Tibial artery (tissue), 4 donors: Measurements from ENCODE around the gene SLC30A7.
"Not testable (repeated sequence)": the region's sequence is repeated elsewhere in the genome, so short reads cannot be mapped to it uniquely, and the experiment has no call there.

Experiments
- DNase-seq, 2 donors: peaks; one replicate each; pipeline ENCODE4 v3.0.0-alpha.2; 2019
- H3K27ac ChIP-seq, 2 donors: fragments of 200-600 bp; sonication (generic) in 1 of 2; 1 replicate in 1 of 2; 2 replicates in 1 of 2; pipeline ENCODE4 v1.5.1; 2018 to 2019; ENCODE audit warnings: mild to moderate bottlenecking in 1 of 2
- H3K27me3 ChIP-seq, 2 donors: fragments of 200-600 bp; sonication (generic) in 1 of 2; one replicate each; pipeline versions ENCODE4 v1.5.1 to v1.6.0; 2016 to 2019
- H3K36me3 ChIP-seq, 3 donors: fragments of 200-600 bp; sonication (generic) in 2 of 3; one replicate each; pipeline ENCODE4 v1.5.1; 2016 to 2019; ENCODE audit warnings: mild to moderate bottlenecking in 2 of 3
- H3K4me1 ChIP-seq, 4 donors: fragments of 200-600 bp; sonication (generic) in 2 of 4; 1 replicate in 3 of 4; 2 replicates in 1 of 4; pipeline ENCODE4 v1.5.1; 2016 to 2019
- H3K4me3 ChIP-seq, 2 donors: fragments of 200-600 bp; sonication (generic) in 1 of 2; 1 replicate in 1 of 2; 2 replicates in 1 of 2; pipeline ENCODE4 v1.5.1; 2018 to 2019; ENCODE audit warnings: mild to moderate bottlenecking in 2 of 2
- H3K9me3 ChIP-seq, 3 donors: fragments of 200-600 bp; sonication (generic) in 1 of 3; one replicate each; pipeline ENCODE4 v1.5.1; 2016 to 2019
- CTCF ChIP-seq, 2 experiments: fragments of 200-600 bp in 1 of 2; fragments of 450-650 bp in 1 of 2; IDR thresholded peaks; one replicate each; pipeline ENCODE4 v1.5.1; 2017 to 2019; ENCODE audit warnings: antibody characterized with exemption in 2 of 2, mild to moderate bottlenecking in 1 of 2, moderate library complexity in 1 of 2
- intact Hi-C: fragments of 100-400 bp; cut with DNase I; formaldehyde crosslinking; loops from one replicate; pipeline ENCODE4 v1.15.0; 2023; ENCODE audit warnings: low total_unique reads

Gene SLC30A7

DNA sequence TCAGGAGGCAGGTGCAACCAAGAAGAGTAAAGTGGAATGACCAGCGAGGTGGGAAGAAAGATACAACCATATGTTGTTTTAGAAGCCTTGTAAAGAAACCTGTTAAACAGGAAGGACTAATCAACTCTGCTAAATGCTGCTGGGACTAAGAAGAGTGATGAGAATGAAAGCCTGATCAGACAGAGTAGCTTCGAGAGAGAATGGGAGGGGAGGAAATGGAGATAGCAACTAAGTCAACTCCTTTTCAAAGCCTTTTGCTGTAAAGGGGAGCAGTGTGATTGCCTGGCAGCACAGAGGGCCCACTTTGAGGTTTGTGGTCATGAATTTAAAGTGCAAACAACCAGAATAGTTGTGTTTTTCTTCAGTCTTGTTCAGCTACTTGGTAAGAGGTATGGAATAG, 31.4 kb downstream of the SLC30A7 start:
- intact Hi-C loops: no loop called here
- TF ChIP-seq CTCF (IDR thresholded peaks at IDR 0.05): no peak
- no peak for DNase-seq
- H3K4me3 ChIP-seq: no peak overlapping the region
- no peak overlapping the region for H3K27ac ChIP-seq
- H3K36me3 ChIP-seq: peaks cover 0 to 16% (median 1%) of the 10 kb centered on the region in 3 donors
- H3K9me3 ChIP-seq: no peaks in the 10 kb centered on the region
- H3K27me3 ChIP-seq: no peaks in the 10 kb centered on the region
- no peaks in the 10 kb centered on the region for H3K4me1 ChIP-seq

DNA sequence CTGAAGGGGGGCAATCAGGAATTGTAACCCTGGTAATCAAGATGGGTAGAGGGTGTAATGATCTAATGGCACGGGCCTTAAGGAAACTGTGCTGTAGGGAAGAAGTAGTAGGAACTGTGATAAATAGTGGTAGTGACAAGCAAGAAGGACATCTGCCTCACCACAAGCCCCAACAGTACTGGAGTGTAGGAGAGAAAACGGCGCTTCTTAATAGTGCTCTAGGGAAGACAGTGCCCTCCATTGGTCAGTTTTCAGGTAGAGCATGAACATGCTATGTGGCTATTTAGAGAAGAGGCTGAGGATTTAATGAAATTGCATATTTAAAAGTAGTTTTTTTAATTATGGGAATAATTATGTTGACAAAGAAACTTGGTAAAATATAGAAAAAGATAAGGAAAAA, 32.2 kb downstream of the SLC30A7 start:
- H3K27ac ChIP-seq: no peak overlapping the region
- TF ChIP-seq CTCF (IDR thresholded peaks at IDR 0.05): no peak
- H3K27me3 ChIP-seq: no peaks in the 10 kb centered on the region
- intact Hi-C loops: no loop called here
- no peaks in the 10 kb centered on the region for H3K9me3 ChIP-seq
- H3K36me3 ChIP-seq: peaks cover 0 to 16% (median 2%) of the 10 kb centered on the region in 3 donors
- no peak for DNase-seq
- no peak overlapping the region for H3K4me3 ChIP-seq
- no peaks in the 10 kb centered on the region for H3K4me1 ChIP-seq

DNA sequence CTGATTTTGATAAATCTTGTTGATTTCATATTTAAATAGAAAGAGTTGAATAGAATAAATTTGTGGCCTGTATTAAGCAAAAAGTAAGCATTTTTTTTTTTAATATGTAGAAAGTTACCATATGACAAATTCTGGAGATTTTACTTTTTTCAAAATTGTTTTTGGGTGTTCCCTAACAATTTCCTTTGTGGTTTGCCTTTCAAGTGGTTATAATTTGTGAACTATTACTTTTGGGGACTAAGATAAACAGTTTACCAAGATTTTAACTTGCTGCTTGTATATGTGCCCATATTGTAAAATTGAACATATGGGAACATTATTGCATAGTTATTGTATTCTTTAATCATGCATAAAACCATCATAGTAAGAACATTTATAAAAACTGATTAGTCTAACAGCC, 34.6 kb downstream of the SLC30A7 start:
- no peak for DNase-seq
- no peak overlapping the region for H3K27ac ChIP-seq
- no peaks in the 10 kb centered on the region for H3K4me1 ChIP-seq
- no peaks in the 10 kb centered on the region for H3K9me3 ChIP-seq
- no peak for TF ChIP-seq CTCF (IDR thresholded peaks at IDR 0.05)
- intact Hi-C loops: no loop called here
- no peak overlapping the region for H3K4me3 ChIP-seq
- H3K27me3 ChIP-seq: no peaks in the 10 kb centered on the region
- H3K36me3 ChIP-seq: peaks cover 0 to 10% (median 7%) of the 10 kb centered on the region in 3 donors

- H3K27me3 ChIP-seq: no peaks in the 10 kb centered on the region
- H3K36me3 ChIP-seq: peaks cover 0 to 7% (median 0%) of the 10 kb centered on the region in 3 donors
- H3K4me3 ChIP-seq: no peak overlapping the region
- no peak for TF ChIP-seq CTCF (IDR thresholded peaks at IDR 0.05)
- intact Hi-C loops: no loop called here
- no peak overlapping the region for H3K27ac ChIP-seq
- DNase-seq: no peak
- no peaks in the 10 kb centered on the region for H3K4me1 ChIP-seq
- H3K9me3 ChIP-seq: no peaks in the 10 kb centered on the region
Measured at GRCh38 chr1:100931716-100932115, 35.8 kb downstream of the SLC30A7 start.

- H3K27me3 ChIP-seq, H3K9me3 ChIP-seq, H3K27ac ChIP-seq, H3K36me3 ChIP-seq, H3K4me1 ChIP-seq, H3K4me3 ChIP-seq, DNase-seq, intact Hi-C loops: not testable (repeated sequence)
Measured at GRCh38 chr1:100933555-100933954, 37.7 kb downstream of the SLC30A7 start.

GRCh38 chr1:100936194-100936967, 40.5 kb downstream of the SLC30A7 start:
- H3K9me3 ChIP-seq: no peaks in the 10 kb centered on the region
- intact Hi-C loops: no loop called here
- peaks cover 0 to 23% (median 2%) of the 10 kb centered on the region in 3 donors for H3K36me3 ChIP-seq
- no peak for DNase-seq
- no peak for TF ChIP-seq CTCF (IDR thresholded peaks at IDR 0.05)
- H3K27me3 ChIP-seq: no peaks in the 10 kb centered on the region
- H3K27ac ChIP-seq: no peak overlapping the region
- H3K4me1 ChIP-seq: no peaks in the 10 kb centered on the region
- no peak overlapping the region for H3K4me3 ChIP-seq
